Nephron (organoid): ENCODE results near the gene TTC34.

Experiments used
- H3K27ac Mint-ChIP-seq, 3 experiments: 2 replicates each; pipeline ENCODE4 v1.8.0; 2020; ENCODE audit warnings: mixed read lengths in 3 of 3, mild to moderate bottlenecking in 2 of 3, moderate library complexity in 1 of 3
- H3K27me3 Mint-ChIP-seq: 2 replicates; pipeline ENCODE4 v1.8.0; 2021; ENCODE audit warnings: low read depth, mild to moderate bottlenecking, moderate library complexity, mixed read lengths
- H3K36me3 Mint-ChIP-seq: 2 replicates; pipeline ENCODE4 v1.8.0; 2020; ENCODE audit warnings: low read depth, mixed read lengths
- H3K4me1 Mint-ChIP-seq: 2 replicates; pipeline ENCODE4 v1.8.0; 2020; ENCODE audit warnings: mixed read lengths
- H3K4me3 Mint-ChIP-seq, 3 experiments: 2 replicates each; pipeline ENCODE4 v1.8.0; 2020; ENCODE audit warnings: mild to moderate bottlenecking in 3 of 3, mixed read lengths in 3 of 3, moderate library complexity in 2 of 3
- H3K9me3 Mint-ChIP-seq: 2 replicates; pipeline ENCODE4 v1.8.0; 2020; ENCODE audit warnings: mixed read lengths
- TF ChIP-seq, protein P1 (sequence below), 3 experiments: fragments of 200-600 bp; sonication (generic); IDR thresholded peaks; one replicate each; pipeline ENCODE4 v1.5.0; 2021; ENCODE audit warnings: antibody characterized with exemption in 3 of 3; ENCODE audit not compliant: unreplicated experiment in 3 of 3

Gene TTC34

DNA sequence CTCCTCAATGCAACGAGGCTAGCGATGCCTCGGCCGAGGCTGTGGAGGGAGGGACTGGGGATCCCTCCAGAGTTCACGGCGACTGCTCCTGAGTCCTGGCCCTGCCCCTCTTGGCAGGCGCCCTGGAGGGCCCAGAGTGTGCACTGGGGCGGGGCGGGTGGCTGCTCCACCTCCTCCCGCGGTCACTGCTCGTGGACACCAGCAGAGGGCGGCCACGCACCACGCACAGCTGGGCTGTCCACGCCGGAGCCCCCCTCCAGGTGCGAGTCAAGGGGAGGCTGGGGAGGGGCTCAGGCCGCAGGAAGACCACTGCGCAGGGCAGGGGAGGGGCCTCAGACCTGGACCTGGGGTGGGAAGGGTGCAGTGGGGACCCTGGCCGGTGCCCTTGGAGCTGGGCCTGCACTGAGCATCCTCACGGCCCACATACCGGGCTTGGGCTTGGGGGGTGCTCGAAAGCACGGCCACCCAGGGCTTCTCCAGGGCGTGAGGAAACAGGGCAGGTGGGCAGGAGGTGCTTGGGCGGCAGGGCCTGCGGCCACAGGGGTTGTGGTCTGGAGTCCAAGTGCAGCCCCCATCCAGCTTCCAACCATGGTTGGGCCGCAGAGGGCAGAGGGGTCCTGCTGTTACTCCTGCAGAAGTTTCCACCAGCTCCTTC is 20.6 kb upstream of the TTC34 start:
- H3K27me3 Mint-ChIP-seq: peaks cover 43% of the 10 kb centered on the region
- peaks cover 21% of the 10 kb centered on the region for H3K9me3 Mint-ChIP-seq
- no peak overlapping the region for H3K27ac Mint-ChIP-seq
- H3K36me3 Mint-ChIP-seq: peaks cover 9% of the 10 kb centered on the region
- H3K4me1 Mint-ChIP-seq: no peaks in the 10 kb centered on the region
- H3K4me3 Mint-ChIP-seq: no peak overlapping the region
- TF ChIP-seq, protein P1, sequence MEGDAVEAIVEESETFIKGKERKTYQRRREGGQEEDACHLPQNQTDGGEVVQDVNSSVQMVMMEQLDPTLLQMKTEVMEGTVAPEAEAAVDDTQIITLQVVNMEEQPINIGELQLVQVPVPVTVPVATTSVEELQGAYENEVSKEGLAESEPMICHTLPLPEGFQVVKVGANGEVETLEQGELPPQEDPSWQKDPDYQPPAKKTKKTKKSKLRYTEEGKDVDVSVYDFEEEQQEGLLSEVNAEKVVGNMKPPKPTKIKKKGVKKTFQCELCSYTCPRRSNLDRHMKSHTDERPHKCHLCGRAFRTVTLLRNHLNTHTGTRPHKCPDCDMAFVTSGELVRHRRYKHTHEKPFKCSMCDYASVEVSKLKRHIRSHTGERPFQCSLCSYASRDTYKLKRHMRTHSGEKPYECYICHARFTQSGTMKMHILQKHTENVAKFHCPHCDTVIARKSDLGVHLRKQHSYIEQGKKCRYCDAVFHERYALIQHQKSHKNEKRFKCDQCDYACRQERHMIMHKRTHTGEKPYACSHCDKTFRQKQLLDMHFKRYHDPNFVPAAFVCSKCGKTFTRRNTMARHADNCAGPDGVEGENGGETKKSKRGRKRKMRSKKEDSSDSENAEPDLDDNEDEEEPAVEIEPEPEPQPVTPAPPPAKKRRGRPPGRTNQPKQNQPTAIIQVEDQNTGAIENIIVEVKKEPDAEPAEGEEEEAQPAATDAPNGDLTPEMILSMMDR (IDR thresholded peaks at IDR 0.05; ENCODE audit: unreplicated experiment in 3 of 3): peak; percentile 49 to 64 (median 64)

DNA sequence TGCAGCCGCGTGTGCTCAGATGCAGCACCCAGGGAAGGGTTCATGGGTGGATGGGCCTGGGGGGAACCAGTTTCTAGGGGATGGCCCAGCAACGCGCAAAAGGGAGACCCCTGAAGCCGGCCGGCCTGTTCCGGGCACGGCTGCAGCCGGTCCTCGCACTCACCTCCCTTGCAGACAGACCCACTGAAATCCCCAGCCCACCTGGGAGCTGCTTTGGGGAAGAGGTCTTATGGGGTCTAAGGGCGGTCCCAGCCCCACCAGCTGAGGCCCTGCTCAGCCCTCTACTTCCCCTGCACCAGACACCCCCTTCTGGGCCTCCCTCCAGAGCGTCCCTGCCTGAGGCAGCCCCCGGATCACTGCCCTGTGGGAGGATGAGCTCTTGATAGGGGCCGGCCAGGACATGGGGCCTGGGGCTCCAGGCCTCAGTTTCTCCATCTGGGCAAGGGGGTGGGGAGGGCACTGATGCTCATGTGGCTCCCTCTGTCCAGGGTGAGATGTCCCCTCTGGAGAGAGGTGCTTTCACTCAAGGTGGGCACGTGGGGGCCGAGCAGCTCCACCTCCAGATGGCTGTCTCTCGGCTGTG is 20.0 kb upstream of the TTC34 start:
- H3K27me3 Mint-ChIP-seq: peaks cover 43% of the 10 kb centered on the region
- H3K4me3 Mint-ChIP-seq: no peak overlapping the region
- peaks cover 21% of the 10 kb centered on the region for H3K9me3 Mint-ChIP-seq
- no peak overlapping the region for H3K27ac Mint-ChIP-seq
- peaks cover 9% of the 10 kb centered on the region for H3K36me3 Mint-ChIP-seq
- H3K4me1 Mint-ChIP-seq: no peaks in the 10 kb centered on the region
- TF ChIP-seq, protein P1 (IDR thresholded peaks at IDR 0.05; ENCODE audit: unreplicated experiment in 3 of 3): no peak

DNA sequence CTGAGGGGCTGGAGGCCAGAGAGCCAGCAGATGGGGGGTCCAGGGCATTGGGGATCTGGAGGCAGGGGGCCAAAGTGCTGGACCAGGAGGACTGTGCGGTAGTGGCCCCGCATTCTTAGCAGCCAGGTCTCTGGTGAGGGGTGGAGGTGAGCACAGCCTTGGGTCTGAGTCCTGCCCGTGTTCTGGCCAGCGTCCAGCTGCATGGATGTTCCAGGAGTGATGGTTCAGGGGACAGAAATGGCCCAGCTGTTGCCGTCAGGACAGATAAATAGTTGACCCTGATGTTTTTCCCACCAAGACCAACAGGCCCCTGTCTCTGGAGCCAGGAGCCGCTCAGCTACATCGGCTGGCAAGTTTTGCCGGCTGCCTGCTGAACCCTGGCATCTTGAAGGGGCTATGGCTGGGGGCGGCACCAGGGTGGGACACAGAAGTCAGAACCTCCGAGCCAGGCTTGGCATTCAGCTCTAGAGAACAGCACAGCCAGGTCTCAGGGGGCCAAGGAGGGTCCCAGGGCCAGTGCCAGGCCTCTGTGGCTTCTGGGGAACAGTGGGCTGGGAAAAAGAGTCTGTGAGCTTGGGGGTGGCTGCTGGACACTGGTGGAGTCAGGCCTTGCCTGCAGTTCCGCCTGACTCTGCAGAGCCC is 19.4 kb upstream of the TTC34 start:
- H3K27me3 Mint-ChIP-seq: peaks cover 40% of the 10 kb centered on the region
- H3K4me3 Mint-ChIP-seq: no peak overlapping the region
- H3K27ac Mint-ChIP-seq: no peak overlapping the region
- peaks cover 9% of the 10 kb centered on the region for H3K36me3 Mint-ChIP-seq
- peaks cover 21% of the 10 kb centered on the region for H3K9me3 Mint-ChIP-seq
- TF ChIP-seq, protein P1 (IDR thresholded peaks at IDR 0.05; ENCODE audit: unreplicated experiment in 3 of 3): no peak
- no peaks in the 10 kb centered on the region for H3K4me1 Mint-ChIP-seq

DNA sequence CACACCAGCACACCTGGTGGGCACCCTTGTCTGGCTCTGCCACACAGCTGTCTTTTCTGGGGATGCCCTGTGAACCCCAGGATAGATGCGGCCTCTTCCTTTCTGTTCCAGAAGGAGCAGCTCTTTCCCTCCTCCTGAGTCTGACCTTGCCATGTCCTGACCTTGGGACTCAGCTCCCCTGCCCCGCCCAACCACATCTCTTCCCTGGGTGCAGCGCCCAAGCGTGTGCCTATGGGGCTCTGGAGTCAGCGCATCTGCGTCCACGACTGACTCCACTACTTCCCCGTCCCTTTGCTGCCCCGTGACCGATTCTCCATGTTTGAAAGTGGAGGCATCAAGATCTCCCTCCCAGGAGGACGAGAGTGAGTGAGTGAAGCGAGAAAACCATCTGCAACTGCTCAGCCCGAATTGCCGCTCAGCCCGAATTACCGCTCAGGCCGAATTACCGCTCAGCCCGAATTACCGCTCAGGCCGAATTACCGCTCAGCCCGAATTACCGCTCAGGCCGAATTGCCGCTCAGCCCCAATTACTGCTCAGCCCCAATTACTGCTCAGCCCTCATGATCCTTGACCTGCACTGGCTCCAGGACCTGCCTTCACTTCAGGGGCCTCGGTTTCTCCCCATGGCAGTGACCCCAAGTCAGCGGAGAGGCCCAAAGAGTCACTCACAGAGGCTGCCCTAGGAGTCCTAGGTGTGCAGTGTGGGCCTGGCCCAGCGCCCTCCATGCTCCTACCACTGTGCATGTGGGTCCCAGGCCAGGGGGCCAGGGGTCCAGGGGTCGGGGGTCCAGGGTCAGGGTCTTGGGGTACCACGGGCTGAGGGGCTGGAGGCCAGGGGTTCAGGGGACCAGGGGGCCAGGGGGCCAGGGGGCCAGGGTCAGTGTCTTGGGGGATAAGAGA is 18.6 kb upstream of the TTC34 start:
- TF ChIP-seq, protein P1 (IDR thresholded peaks at IDR 0.05; ENCODE audit: unreplicated experiment in 3 of 3): no peak
- no peaks in the 10 kb centered on the region for H3K4me1 Mint-ChIP-seq
- peaks cover 36% of the 10 kb centered on the region for H3K27me3 Mint-ChIP-seq
- peaks cover 19% of the 10 kb centered on the region for H3K9me3 Mint-ChIP-seq
- no peak overlapping the region for H3K4me3 Mint-ChIP-seq
- H3K27ac Mint-ChIP-seq: no peak overlapping the region
- peaks cover 9% of the 10 kb centered on the region for H3K36me3 Mint-ChIP-seq

DNA sequence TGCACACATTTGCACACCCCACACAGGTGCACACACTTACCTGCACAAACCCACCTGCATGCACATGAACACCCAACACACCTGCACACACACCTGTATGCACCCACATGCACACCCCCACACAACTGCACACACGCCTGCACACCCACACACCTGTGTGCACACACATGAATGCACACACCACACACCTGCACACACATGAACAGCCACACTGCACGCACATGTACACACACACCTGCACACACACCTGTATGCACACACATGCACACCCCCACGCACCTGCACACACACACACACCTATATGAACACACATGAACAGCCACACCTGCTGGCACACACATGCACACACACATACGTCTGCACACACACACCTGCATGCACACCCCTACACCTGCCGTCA is 17.9 kb upstream of the TTC34 start:
- no peak overlapping the region for H3K4me3 Mint-ChIP-seq
- peaks cover 19% of the 10 kb centered on the region for H3K9me3 Mint-ChIP-seq

More for the DNA sequence above, 17.9 kb upstream of the TTC34 start:
- peaks cover 30% of the 10 kb centered on the region for H3K27me3 Mint-ChIP-seq
- H3K4me1 Mint-ChIP-seq: no peaks in the 10 kb centered on the region
- TF ChIP-seq, protein P1 (IDR thresholded peaks at IDR 0.05; ENCODE audit: unreplicated experiment in 3 of 3): no peak
- peaks cover 9% of the 10 kb centered on the region for H3K36me3 Mint-ChIP-seq
- H3K27ac Mint-ChIP-seq: no peak overlapping the region
